ENCODE results near the gene DENND4A. TPM values are rescaled to one million over a fixed set of nuclear protein-coding genes. Genes with fewer than 3 reads are reported as not detected.

DENND4A gene
- total RNA-seq, 6 donors from 2014 or later, result 20.9 to 66.4 (median 30.8) TPM

DNA sequence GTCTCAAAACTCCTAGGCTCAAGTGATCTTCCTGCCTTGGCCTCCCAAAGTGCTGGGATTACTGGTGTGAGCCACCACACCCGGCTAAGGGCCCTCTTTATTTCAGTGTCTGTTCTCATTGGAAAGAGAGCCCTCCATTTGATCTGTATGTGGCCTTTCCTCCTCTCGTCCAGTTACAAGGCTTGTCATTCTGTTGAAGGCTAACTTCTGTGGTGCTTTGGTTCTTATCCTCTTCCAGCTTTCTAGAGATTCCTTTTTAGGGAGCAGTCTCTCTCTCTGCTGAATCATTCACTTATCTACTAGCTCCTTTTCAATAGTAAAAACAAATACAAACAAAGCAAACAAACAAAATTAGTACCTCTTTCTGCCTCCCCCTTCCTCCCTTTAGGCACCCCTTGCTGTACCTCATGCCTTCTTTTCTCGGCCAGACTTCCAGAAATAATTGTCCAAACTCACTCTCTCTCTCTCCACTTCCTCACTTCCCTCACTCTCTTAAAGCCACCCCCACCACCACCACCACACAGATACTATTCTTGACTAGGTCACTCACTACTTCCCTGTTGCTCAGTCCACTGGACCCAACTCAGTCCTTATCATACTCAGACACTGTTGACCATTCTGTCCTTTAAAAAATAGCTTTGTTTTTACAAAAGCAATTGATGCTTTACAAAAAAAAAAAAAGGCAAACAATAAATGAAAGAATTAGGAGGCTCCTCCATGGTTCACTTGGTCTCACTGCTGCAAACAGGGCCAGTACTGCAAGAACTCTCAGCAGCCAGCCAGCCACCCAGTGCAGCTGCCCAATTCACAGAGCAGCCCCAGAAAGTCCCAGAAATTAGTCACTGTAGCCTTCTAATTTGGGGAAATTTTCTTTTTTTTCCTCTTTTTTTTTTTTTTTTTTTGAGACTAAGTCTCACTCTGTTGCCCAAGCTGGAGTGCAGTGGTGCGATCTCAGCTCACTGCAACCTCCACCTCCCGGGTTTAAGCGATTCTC, 45.5 kb upstream of the DENND4A start:
- WGBS, 2 donors, result 72 to 77% methylated on average over 6 of the region's 6 CpGs
- peak overlapping the region in 2 of 4 donors; percentile 21 to 44 for H3K27ac ChIP-seq
- no peaks in the 10 kb centered on the region for H3K36me3 ChIP-seq
- peak in 1 of 2 donors; percentile 28 for DNase-seq
- no peaks in the 10 kb centered on the region for H3K27me3 ChIP-seq
- peaks cover 43 to 62% (median 47%) of the 10 kb centered on the region in 4 donors for H3K4me1 ChIP-seq
- H3K9me3 ChIP-seq, result no peaks in the 10 kb centered on the region
- no peak for TF ChIP-seq EP300 (IDR thresholded peaks at IDR 0.05)
- TF ChIP-seq, protein P1, sequence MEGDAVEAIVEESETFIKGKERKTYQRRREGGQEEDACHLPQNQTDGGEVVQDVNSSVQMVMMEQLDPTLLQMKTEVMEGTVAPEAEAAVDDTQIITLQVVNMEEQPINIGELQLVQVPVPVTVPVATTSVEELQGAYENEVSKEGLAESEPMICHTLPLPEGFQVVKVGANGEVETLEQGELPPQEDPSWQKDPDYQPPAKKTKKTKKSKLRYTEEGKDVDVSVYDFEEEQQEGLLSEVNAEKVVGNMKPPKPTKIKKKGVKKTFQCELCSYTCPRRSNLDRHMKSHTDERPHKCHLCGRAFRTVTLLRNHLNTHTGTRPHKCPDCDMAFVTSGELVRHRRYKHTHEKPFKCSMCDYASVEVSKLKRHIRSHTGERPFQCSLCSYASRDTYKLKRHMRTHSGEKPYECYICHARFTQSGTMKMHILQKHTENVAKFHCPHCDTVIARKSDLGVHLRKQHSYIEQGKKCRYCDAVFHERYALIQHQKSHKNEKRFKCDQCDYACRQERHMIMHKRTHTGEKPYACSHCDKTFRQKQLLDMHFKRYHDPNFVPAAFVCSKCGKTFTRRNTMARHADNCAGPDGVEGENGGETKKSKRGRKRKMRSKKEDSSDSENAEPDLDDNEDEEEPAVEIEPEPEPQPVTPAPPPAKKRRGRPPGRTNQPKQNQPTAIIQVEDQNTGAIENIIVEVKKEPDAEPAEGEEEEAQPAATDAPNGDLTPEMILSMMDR (IDR thresholded peaks at IDR 0.05), result no peak
- TF ChIP-seq POLR2AphosphoS5 (IDR thresholded peaks at IDR 0.05), result no peak
- TF ChIP-seq POLR2A (IDR thresholded peaks at IDR 0.05), result no peak
- no peak overlapping the region for H3K4me3 ChIP-seq
- peak in 1 of 2 donors; percentile 44 for ATAC-seq (ENCODE audit: low FRiP score in 2 of 2)

DNA sequence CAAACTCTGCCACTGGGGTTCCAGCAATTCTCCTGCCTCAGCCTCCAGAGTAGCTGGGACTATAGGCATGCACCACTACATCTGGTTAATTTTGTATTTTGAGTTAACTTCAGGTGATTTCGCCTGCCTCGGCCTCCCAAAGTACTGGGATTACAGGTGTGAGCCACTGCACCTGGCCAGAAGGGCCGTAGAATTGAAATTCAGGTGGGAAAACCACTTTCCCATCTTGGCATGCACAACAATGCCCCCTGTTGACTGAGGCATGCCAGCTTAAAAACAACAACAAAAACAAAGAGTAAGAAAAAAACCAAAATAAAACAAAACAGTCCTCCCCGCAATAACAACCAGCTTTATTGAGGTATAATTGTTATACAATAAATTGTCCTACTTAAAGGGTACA, 44.6 kb upstream of the DENND4A start:
- DNase-seq (no peak), ATAC-seq (ENCODE audit: low FRiP score in 2 of 2) (no peak)
- TF ChIP-seq EP300 (IDR thresholded peaks at IDR 0.05) (no peak), POLR2A (IDR thresholded peaks at IDR 0.05) (no peak), POLR2AphosphoS5 (IDR thresholded peaks at IDR 0.05) (no peak)
- TF ChIP-seq, protein P1 (IDR thresholded peaks at IDR 0.05), result no peak
- 89 to 94% methylated on average over 4 of the region's 4 CpGs for WGBS, 2 donors
- no peaks in the 10 kb centered on the region for H3K36me3 ChIP-seq
- H3K27me3 ChIP-seq, result no peaks in the 10 kb centered on the region
- no peaks in the 10 kb centered on the region for H3K9me3 ChIP-seq
- peak overlapping the region in 1 of 4 donors; percentile 44 for H3K27ac ChIP-seq
- H3K4me3 ChIP-seq, result no peak overlapping the region
- peaks cover 48 to 67% (median 51%) of the 10 kb centered on the region in 4 donors for H3K4me1 ChIP-seq

DNA sequence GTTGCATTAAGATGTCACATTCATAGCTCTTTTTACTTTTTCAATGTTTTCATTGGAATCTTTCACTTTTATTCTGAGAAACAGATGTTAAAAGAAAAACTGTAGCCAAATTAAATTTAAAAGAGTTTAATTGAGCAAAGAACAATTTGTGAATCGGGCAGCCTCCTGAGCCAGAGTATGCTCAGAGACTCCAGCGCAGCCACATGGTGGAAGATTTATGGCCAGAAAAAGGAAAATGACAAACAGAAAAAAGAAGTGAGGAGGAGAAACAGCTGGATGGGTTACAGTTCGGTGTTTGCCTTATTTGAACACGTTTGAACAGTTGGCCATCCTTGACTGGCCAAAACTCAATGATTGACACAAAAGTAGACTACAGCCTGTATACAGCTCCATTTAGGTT, 43.4 kb upstream of the DENND4A start:
- Histone ChIP-seq H3K27ac (peak overlapping the region in 1 of 4 donors; percentile 87), H3K27me3 (no peaks in the 10 kb centered on the region), H3K4me3 (no peak overlapping the region), H3K4me1 (peaks cover 37 to 56% (median 41%) of the 10 kb centered on the region in 4 donors), H3K36me3 (no peaks in the 10 kb centered on the region), H3K9me3 (no peaks in the 10 kb centered on the region)
- TF ChIP-seq POLR2AphosphoS5 (IDR thresholded peaks at IDR 0.05), result no peak
- TF ChIP-seq, protein P1 (IDR thresholded peaks at IDR 0.05), result no peak
- no peak for TF ChIP-seq POLR2A (IDR thresholded peaks at IDR 0.05)
- TF ChIP-seq EP300 (IDR thresholded peaks at IDR 0.05), result no peak
- ATAC-seq (ENCODE audit: low FRiP score in 2 of 2), result no peak
- 54 to 74% methylated on average over 4 of the region's 4 CpGs for WGBS, 2 donors
- no peak for DNase-seq

DNA sequence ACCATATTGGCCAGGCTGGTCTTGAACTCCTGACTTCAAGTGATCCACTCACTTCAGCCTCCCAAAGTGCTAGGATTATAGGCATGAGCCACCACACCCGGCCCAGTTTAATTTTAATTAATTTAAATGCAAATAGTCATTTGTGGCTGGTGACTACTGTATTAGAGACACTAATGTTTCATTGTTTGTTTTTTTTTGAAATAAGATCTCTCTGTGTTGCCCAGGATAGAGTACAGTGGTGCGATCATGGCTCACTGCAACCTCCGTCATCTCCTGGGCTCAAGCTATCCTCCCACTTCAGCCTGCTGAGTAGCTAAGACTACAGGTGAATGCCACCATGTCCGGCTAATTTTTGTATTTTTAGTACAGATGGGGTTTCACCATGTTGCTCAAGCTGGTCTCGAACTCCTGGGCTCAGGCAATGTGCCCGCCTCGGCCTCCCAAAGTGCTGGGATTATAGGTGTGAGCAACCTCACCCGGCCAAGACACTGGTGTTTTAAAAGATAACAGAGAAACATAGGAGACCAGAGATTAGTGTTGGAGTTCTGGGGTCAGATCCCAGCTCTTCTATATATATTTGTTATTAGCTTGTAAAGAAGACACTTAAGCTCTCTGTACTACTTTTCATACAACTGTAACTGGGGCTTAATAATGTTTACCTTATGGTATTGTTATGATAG, 42.6 kb upstream of the DENND4A start:
- no peaks in the 10 kb centered on the region for H3K9me3 ChIP-seq
- H3K4me3 ChIP-seq, result no peak overlapping the region

More for the DNA sequence above, 42.6 kb upstream of the DENND4A start:
- 87 to 93% methylated on average over 6 to 8 of the region's 8 CpGs for WGBS, 2 donors
- no peak for TF ChIP-seq POLR2A (IDR thresholded peaks at IDR 0.05)
- no peak for TF ChIP-seq POLR2AphosphoS5 (IDR thresholded peaks at IDR 0.05)
- TF ChIP-seq, protein P1 (IDR thresholded peaks at IDR 0.05), result no peak
- no peak for TF ChIP-seq EP300 (IDR thresholded peaks at IDR 0.05)
- Histone ChIP-seq H3K36me3 (no peaks in the 10 kb centered on the region), H3K4me1 (peaks cover 34 to 56% (median 40%) of the 10 kb centered on the region in 4 donors), H3K27me3 (no peaks in the 10 kb centered on the region), H3K27ac (peak overlapping the region in 3 of 4 donors; percentile 83 to 89 (median 87))
- DNase-seq (no peak), ATAC-seq (ENCODE audit: low FRiP score in 2 of 2) (no peak)
